OCI-LY7 (cell line): Measurements from ENCODE around the gene CSTF2. TPM values are rescaled to one million over a fixed set of nuclear protein-coding genes. Genes with fewer than 3 reads are reported as not detected.

ENCODE experiments used
- BruUV-seq: library from RNA; stranded (reverse); fragments of 400-500 nt; replicated peaks from 2 replicates; lab custom pipeline; 2021; lab: Mats Ljungman, UMichigan
- CTCF ChIA-PET: fragments of 300-600 bp; sonication (Branson Sonifier 250); formaldehyde crosslinking; loops from one replicate; lab custom pipeline; 2022; ENCODE audit warnings: antibody characterized with exemption; ENCODE audit not compliant: unreplicated experiment; lab: Charles Lee
- POLR2A ChIA-PET: fragments of 300-600 bp; sonication (Branson Sonifier 250); formaldehyde crosslinking; loops from one replicate; lab custom pipeline; 2022; ENCODE audit warnings: antibody characterized with exemption; lab: Charles Lee
- DNase-seq: peaks from one replicate; pipeline ENCODE4 v3.0.0-alpha.2; 2015; ENCODE audit warnings: low spot score
- H2AFZ ChIP-seq: fragments of 200-600 bp; sonication (generic), shearing (Covaris generic); 2 replicates; pipeline ENCODE4 v1.6.1; 2014; ENCODE audit warnings: mild to moderate bottlenecking, antibody characterized with exemption, low read length, moderate library complexity
- H3K27ac ChIP-seq: fragments of 200-600 bp; sonication (generic); 2 replicates; pipeline ENCODE4 v1.5.1; 2014; ENCODE audit warnings: mixed run types, low read depth, mild to moderate bottlenecking, moderate library complexity, low read length, inconsistent platforms; ENCODE audit not compliant: poor library complexity, severe bottlenecking
- H3K36me3 ChIP-seq: fragments of 200-600 bp; sonication (generic); 2 replicates; pipeline ENCODE4 v1.6.1; 2014; ENCODE audit warnings: mild to moderate bottlenecking, antibody characterized with exemption, low read length, moderate library complexity, mixed read lengths; ENCODE audit not compliant: insufficient read depth
- H3K4me1 ChIP-seq: fragments of 200-600 bp; sonication (generic); 2 replicates; pipeline ENCODE4 v1.5.1; 2014; ENCODE audit warnings: mild to moderate bottlenecking, low read length; ENCODE audit not compliant: insufficient read depth, poor library complexity, severe bottlenecking
- H3K4me2 ChIP-seq: fragments of 200-600 bp; sonication (generic); 2 replicates; pipeline ENCODE4 v1.6.1; 2014; ENCODE audit warnings: mild to moderate bottlenecking, low read length
- H3K4me3 ChIP-seq: fragments of 200-600 bp; sonication (generic); 2 replicates; pipeline ENCODE4 v1.5.1; 2014; ENCODE audit warnings: mild to moderate bottlenecking, low read depth, low read length; ENCODE audit not compliant: poor library complexity, severe bottlenecking
- H3K79me2 ChIP-seq: fragments of 200-600 bp; sonication (generic); 2 replicates; pipeline ENCODE4 v1.6.1; 2016; ENCODE audit warnings: low read depth, mild to moderate bottlenecking, low read length, moderate library complexity, mixed read lengths; ENCODE audit not compliant: insufficient read depth
- H3K9me2 ChIP-seq: fragments of 200-600 bp; sonication (generic); 2 replicates; pipeline ENCODE4 v1.6.1; 2016; ENCODE audit warnings: mild to moderate bottlenecking, low read length, mixed read lengths; ENCODE audit not compliant: insufficient read depth
- H3K9me3 ChIP-seq: fragments of 200-600 bp; sonication (generic); 2 replicates; pipeline ENCODE4 v1.6.1; 2014; ENCODE audit warnings: mild to moderate bottlenecking, mixed run types, low read length, mixed read lengths
- H4K20me1 ChIP-seq: fragments of 200-600 bp; sonication (generic); 2 replicates; pipeline ENCODE4 v1.6.1; 2014; ENCODE audit warnings: mild to moderate bottlenecking, antibody characterized with exemption, low read length, moderate library complexity, mixed read lengths; ENCODE audit not compliant: insufficient read depth
- CTCF ChIP-seq: fragments of 200-600 bp; sonication (generic); conservative IDR thresholded peaks from 2 replicates; pipeline ENCODE4 v1.5.1; 2014; ENCODE audit warnings: mild to moderate bottlenecking, antibody characterized with exemption, low read length, moderate library complexity, mixed read lengths
- EZH2phosphoT487 ChIP-seq: fragments of 200-600 bp; sonication (generic); IDR thresholded peaks from 2 replicates; pipeline ENCODE4 v1.6.1; 2018; ENCODE audit warnings: low read depth, borderline replicate concordance, mild to moderate bottlenecking, mixed run types, antibody characterized with exemption, low read length, moderate library complexity, mixed read lengths
- intact Hi-C: fragments of 100-400 bp; cut with micrococcal nuclease; formaldehyde crosslinking; loops from one replicate; pipeline ENCODE4 v1.10.0; 2022; ENCODE audit not compliant: unreplicated experiment
- total RNA-seq, 2 experiments: library from RNA; depleted of rRNA in 1 of 2; stranded (reverse); fragments of >200 nt in 1 of 2; shearing (Covaris generic) in 1 of 2; gene quantifications; 2 replicates each; pipeline ENCODE4 v1.2.3, GENCODE V29; 2014 to 2022

The CSTF2 gene
- total RNA-seq, 2 experiments from 2014 or later = 26.5 to 32.6 TPM

- no peak for DNase-seq
- ChIA-PET CTCF (no interaction called here), POLR2A (no interaction called here)
- Histone ChIP-seq H3K9me3 (no peaks in the 10 kb centered on the region), H3K36me3 (peaks cover 87% of the 10 kb centered on the region), H4K20me1 (no peaks in the 10 kb centered on the region), H3K4me1 (no peaks in the 10 kb centered on the region), H3K79me2 (no peaks in the 10 kb centered on the region), H3K4me3 (no peak overlapping the region), H3K27ac (no peak overlapping the region), H2AFZ (no peak overlapping the region), H3K9me2 (no peaks in the 10 kb centered on the region), H3K4me2 (no peak overlapping the region)
- no TSS peak for BruUV-seq
- no peak for TF ChIP-seq CTCF
- no peak for TF ChIP-seq EZH2phosphoT487
- intact Hi-C loops = no loop called here
Measured at GRCh38 chrX:100829730-100830129, 9.5 kb downstream of the CSTF2 start.

DNA sequence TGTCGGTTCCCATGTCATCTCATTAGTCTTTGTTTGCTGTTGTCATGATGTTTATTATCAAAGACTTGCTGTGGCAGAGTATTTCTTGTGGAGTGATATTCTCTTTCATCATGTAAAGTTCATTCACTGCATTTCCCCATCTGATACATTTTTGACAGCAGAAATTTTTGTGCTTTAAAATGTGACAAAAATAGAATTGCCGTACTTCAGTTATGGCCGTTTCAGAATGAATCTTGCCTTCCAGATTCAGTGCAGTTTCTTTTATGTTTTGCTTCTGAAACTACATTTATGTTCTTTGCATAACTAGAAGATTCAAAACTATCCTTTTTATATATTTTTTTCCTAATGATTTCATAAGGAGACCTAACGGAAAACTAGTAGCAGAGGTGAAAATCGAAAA lies 10.0 kb downstream of the CSTF2 start:
- H3K9me2 ChIP-seq = no peaks in the 10 kb centered on the region
- intact Hi-C loops = no loop called here
- CTCF ChIA-PET = no interaction called here
- H3K4me3 ChIP-seq = no peak overlapping the region
- POLR2A ChIA-PET = no interaction called here
- peaks cover 87% of the 10 kb centered on the region for H3K36me3 ChIP-seq
- H3K27ac ChIP-seq = no peak overlapping the region
- DNase-seq = no peak
- no TSS peak for BruUV-seq
- no peaks in the 10 kb centered on the region for H3K4me1 ChIP-seq
- no peak overlapping the region for H2AFZ ChIP-seq
- no peaks in the 10 kb centered on the region for H3K79me2 ChIP-seq
- no peaks in the 10 kb centered on the region for H4K20me1 ChIP-seq
- no peak for TF ChIP-seq CTCF
- no peak for TF ChIP-seq EZH2phosphoT487
- no peak overlapping the region for H3K4me2 ChIP-seq
- no peaks in the 10 kb centered on the region for H3K9me3 ChIP-seq

GRCh38 chrX:100830547-100830946 lies 10.4 kb downstream of the CSTF2 start:
- no peaks in the 10 kb centered on the region for H3K9me2 ChIP-seq
- H4K20me1 ChIP-seq = no peaks in the 10 kb centered on the region
- no peak for TF ChIP-seq CTCF
- TF ChIP-seq EZH2phosphoT487 = no peak
- H3K4me3 ChIP-seq = no peak overlapping the region
- peaks cover 86% of the 10 kb centered on the region for H3K36me3 ChIP-seq
- no peaks in the 10 kb centered on the region for H3K4me1 ChIP-seq
- no peak for DNase-seq
- BruUV-seq = no TSS peak
- CTCF ChIA-PET = no interaction called here
- no peak overlapping the region for H3K4me2 ChIP-seq
- no peak overlapping the region for H3K27ac ChIP-seq
- H2AFZ ChIP-seq = no peak overlapping the region
- H3K79me2 ChIP-seq = no peaks in the 10 kb centered on the region
- H3K9me3 ChIP-seq = no peaks in the 10 kb centered on the region
- POLR2A ChIA-PET = no interaction called here
- intact Hi-C loops = no loop called here
